GM23338 (cell line): Measurements from ENCODE around the gene ABO. TPM values are rescaled to one million over a fixed set of nuclear protein-coding genes. Genes with fewer than 3 reads are reported as not detected.
"Not testable (repeated sequence)": the region's sequence is repeated elsewhere in the genome, so short reads cannot be mapped to it uniquely, and the experiment has no call there.

Source experiments
- ATAC-seq: fragments of 200-7000 bp; cut with Tn5 transposase; 3 replicates; pipeline ENCODE4 v1.9.1; 2020
- DNase-seq: peaks from one replicate; pipeline ENCODE4 v3.0.0-alpha.2; 2015; ENCODE audit warnings: low spot score
- H2AFZ ChIP-seq: fragments of 200-600 bp; sonication (generic); 2 replicates; pipeline ENCODE4 v1.8.0; 2016; ENCODE audit warnings: antibody characterized with exemption, mild to moderate bottlenecking, moderate library complexity
- H3F3A ChIP-seq: fragments of 200-600 bp; sonication (generic); replicated peaks from 2 replicates; pipeline ENCODE4 v1.8.0; 2017; ENCODE audit warnings: antibody characterized with exemption, mixed run types, low read depth
- H3K27ac ChIP-seq: fragments of 200-600 bp; sonication (generic); 2 replicates; pipeline ENCODE4 v1.6.1; 2016; ENCODE audit warnings: low read depth
- H3K27me3 ChIP-seq: fragments of 200-600 bp; sonication (generic); 2 replicates; pipeline ENCODE4 v1.8.0; 2016; ENCODE audit warnings: mild to moderate bottlenecking, mixed run types, moderate library complexity; ENCODE audit not compliant: insufficient read depth
- H3K36me3 ChIP-seq: fragments of 200-600 bp; sonication (generic); 2 replicates; pipeline ENCODE4 v1.8.0; 2016; ENCODE audit warnings: mild to moderate bottlenecking; ENCODE audit not compliant: insufficient read depth
- H3K4me1 ChIP-seq: fragments of 200-600 bp; sonication (generic); 2 replicates; pipeline ENCODE4 v1.8.0; 2016; ENCODE audit warnings: mild to moderate bottlenecking, moderate library complexity; ENCODE audit not compliant: insufficient read depth
- H3K4me2 ChIP-seq: fragments of 200-600 bp; sonication (generic); 2 replicates; pipeline ENCODE4 v1.7.1; 2017; ENCODE audit warnings: mixed run types
- H3K4me3 ChIP-seq: fragments of 200-600 bp; sonication (generic); 2 replicates; pipeline ENCODE4 v1.6.1; 2016; ENCODE audit warnings: mixed run types
- H3K79me2 ChIP-seq: fragments of 200-600 bp; sonication (generic); replicated peaks from 2 replicates; pipeline ENCODE4 v1.8.0; 2017; ENCODE audit warnings: mild to moderate bottlenecking; ENCODE audit not compliant: insufficient read depth
- H3K9me2 ChIP-seq: fragments of 200-600 bp; sonication (generic); 2 replicates; pipeline ENCODE4 v1.8.0; 2017; ENCODE audit not compliant: insufficient read depth
- H4K20me1 ChIP-seq: fragments of 200-600 bp; sonication (generic); replicated peaks from 2 replicates; pipeline ENCODE4 v1.8.0; 2017; ENCODE audit warnings: mild to moderate bottlenecking; ENCODE audit not compliant: insufficient read depth
- H3K27ac Mint-ChIP-seq: 2 replicates; pipeline ENCODE4 v1.8.0; 2020; ENCODE audit warnings: inconsistent platforms, mild to moderate bottlenecking, moderate library complexity, mixed read lengths
- H3K27me3 Mint-ChIP-seq: 3 replicates; pipeline ENCODE4 v1.8.0; 2022; ENCODE audit warnings: low read depth, mild to moderate bottlenecking, moderate library complexity, mixed read lengths, inconsistent platforms; ENCODE audit not compliant: insufficient read depth, poor library complexity
- H3K36me3 Mint-ChIP-seq: 3 replicates; pipeline ENCODE4 v1.8.0; 2021; ENCODE audit warnings: low read depth, mild to moderate bottlenecking, inconsistent platforms, moderate library complexity, mixed read lengths
- H3K4me1 Mint-ChIP-seq: 3 replicates; pipeline ENCODE4 v1.8.0; 2020; ENCODE audit warnings: mild to moderate bottlenecking, inconsistent platforms, mixed read lengths
- H3K4me3 Mint-ChIP-seq: 3 replicates; pipeline ENCODE4 v1.8.0; 2021; ENCODE audit warnings: moderate library complexity, mild to moderate bottlenecking, inconsistent platforms, mixed read lengths
- H3K9me3 Mint-ChIP-seq: 3 replicates; pipeline ENCODE4 v1.8.0; 2020; ENCODE audit warnings: moderate library complexity, mild to moderate bottlenecking, inconsistent platforms, mixed read lengths
- CREB1 ChIP-seq: fragments of 250-450 bp; sonication (Bioruptor Pico); IDR thresholded peaks from 2 replicates; pipeline ENCODE4 v1.5.0; 2020; ENCODE audit warnings: low read depth, mild to moderate bottlenecking, moderate library complexity
- POLR2AphosphoS5 ChIP-seq: IDR thresholded peaks from 2 replicates; pipeline ENCODE4 v1.6.1; 2016; ENCODE audit warnings: antibody characterized with exemption, low read depth
- STAT1 ChIP-seq: IDR thresholded peaks from one replicate; pipeline ENCODE4 v1.6.1; 2016; ENCODE audit warnings: antibody characterized with exemption; ENCODE audit not compliant: unreplicated experiment
- ZNF114 ChIP-seq: fragments of 250-450 bp; sonication (Bioruptor Pico); IDR thresholded peaks from 2 replicates; pipeline ENCODE4 v1.5.0; 2020; ENCODE audit warnings: mild to moderate bottlenecking, moderate library complexity
- polyA plus RNA-seq: library from polyadenylated mRNA; unstranded; fragments of >200 nt; fragmentation: Nextera tagmentation; extraction: Ambion mirVana; gene quantifications from 2 replicates; pipeline ENCODE4 v1.2.1, GENCODE V29; 2016
- total RNA-seq: library from RNA; depleted of rRNA; stranded (reverse); fragments of >200 nt; shearing (Covaris generic); gene quantifications from 2 replicates; pipeline ENCODE4 v1.2.3, GENCODE V29; 2014
- TF ChIP-seq, protein P1 (sequence below): IDR thresholded peaks from one replicate; pipeline ENCODE4 v1.6.1; 2018; ENCODE audit warnings: antibody characterized with exemption; ENCODE audit not compliant: unreplicated experiment
- TF ChIP-seq, protein P2 (sequence below): IDR thresholded peaks from 2 replicates; pipeline ENCODE4 v1.6.1; 2016; ENCODE audit warnings: antibody characterized with exemption
- TF ChIP-seq, protein P3 (sequence below): fragments of 250-450 bp; sonication (Bioruptor Pico); IDR thresholded peaks from 2 replicates; pipeline ENCODE4 v1.5.0; 2020; ENCODE audit warnings: mild to moderate bottlenecking, moderate library complexity

Gene ABO
- total and polyA plus RNA-seq, 2 experiments from 2014 or later, result 0.28 to 0.34 TPM

DNA sequence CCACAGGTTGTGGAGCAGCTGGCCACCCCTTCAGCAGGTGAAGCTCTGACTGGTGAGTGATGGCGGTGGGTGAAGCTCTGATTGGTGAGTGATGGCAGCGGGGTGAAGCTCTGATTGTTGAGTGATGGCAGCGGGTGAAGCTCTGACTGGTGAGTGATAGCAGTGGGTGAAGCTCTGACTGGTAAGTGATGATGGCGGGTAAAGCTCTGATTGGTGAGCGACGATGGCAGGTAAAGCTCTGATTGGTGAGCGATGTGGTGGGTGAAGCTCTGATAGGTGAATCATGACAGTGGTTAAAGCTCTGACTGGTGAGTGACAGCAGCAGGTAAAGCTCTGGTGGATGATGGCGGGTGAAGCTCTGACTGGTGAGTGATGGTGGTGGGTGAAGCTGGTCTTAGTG is 9.4 kb upstream of the ABO start:
- Histone ChIP-seq H2AFZ (no peak overlapping the region), H3K4me1 (no peaks in the 10 kb centered on the region), H3K9me2 (peaks cover 5% of the 10 kb centered on the region), H3K27me3 (no peaks in the 10 kb centered on the region), H3K4me2 (no peak overlapping the region), H3K4me3 (no peak overlapping the region), H3K36me3 (no peaks in the 10 kb centered on the region; the same call in 1 of the 2 replicates), H3F3A (no peaks in the 10 kb centered on the region), H3K27ac (no peak overlapping the region), H4K20me1 (no peaks in the 10 kb centered on the region), H3K79me2 (no peaks in the 10 kb centered on the region)
- Mint-ChIP-seq H3K36me3 (peaks cover 12% of the 10 kb centered on the region; the same call in 2 of the 3 replicates), H3K4me1 (no peaks in the 10 kb centered on the region; the same call in 2 of the 3 replicates), H3K27ac (no peak overlapping the region), H3K4me3 (no peak overlapping the region), H3K27me3 (peaks cover 11% of the 10 kb centered on the region), H3K9me3 (peaks cover 42% of the 10 kb centered on the region)
- TF ChIP-seq CREB1 (CRISPR knock-in tag) (no peak), STAT1 (no peak), ZNF114 (CRISPR knock-in tag) (no peak), POLR2AphosphoS5 (no peak)
- TF ChIP-seq, protein P1, sequence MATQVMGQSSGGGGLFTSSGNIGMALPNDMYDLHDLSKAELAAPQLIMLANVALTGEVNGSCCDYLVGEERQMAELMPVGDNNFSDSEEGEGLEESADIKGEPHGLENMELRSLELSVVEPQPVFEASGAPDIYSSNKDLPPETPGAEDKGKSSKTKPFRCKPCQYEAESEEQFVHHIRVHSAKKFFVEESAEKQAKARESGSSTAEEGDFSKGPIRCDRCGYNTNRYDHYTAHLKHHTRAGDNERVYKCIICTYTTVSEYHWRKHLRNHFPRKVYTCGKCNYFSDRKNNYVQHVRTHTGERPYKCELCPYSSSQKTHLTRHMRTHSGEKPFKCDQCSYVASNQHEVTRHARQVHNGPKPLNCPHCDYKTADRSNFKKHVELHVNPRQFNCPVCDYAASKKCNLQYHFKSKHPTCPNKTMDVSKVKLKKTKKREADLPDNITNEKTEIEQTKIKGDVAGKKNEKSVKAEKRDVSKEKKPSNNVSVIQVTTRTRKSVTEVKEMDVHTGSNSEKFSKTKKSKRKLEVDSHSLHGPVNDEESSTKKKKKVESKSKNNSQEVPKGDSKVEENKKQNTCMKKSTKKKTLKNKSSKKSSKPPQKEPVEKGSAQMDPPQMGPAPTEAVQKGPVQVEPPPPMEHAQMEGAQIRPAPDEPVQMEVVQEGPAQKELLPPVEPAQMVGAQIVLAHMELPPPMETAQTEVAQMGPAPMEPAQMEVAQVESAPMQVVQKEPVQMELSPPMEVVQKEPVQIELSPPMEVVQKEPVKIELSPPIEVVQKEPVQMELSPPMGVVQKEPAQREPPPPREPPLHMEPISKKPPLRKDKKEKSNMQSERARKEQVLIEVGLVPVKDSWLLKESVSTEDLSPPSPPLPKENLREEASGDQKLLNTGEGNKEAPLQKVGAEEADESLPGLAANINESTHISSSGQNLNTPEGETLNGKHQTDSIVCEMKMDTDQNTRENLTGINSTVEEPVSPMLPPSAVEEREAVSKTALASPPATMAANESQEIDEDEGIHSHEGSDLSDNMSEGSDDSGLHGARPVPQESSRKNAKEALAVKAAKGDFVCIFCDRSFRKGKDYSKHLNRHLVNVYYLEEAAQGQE, result no peak
- TF ChIP-seq, protein P2, sequence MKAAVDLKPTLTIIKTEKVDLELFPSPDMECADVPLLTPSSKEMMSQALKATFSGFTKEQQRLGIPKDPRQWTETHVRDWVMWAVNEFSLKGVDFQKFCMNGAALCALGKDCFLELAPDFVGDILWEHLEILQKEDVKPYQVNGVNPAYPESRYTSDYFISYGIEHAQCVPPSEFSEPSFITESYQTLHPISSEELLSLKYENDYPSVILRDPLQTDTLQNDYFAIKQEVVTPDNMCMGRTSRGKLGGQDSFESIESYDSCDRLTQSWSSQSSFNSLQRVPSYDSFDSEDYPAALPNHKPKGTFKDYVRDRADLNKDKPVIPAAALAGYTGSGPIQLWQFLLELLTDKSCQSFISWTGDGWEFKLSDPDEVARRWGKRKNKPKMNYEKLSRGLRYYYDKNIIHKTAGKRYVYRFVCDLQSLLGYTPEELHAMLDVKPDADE, result no peak
- TF ChIP-seq, protein P3, sequence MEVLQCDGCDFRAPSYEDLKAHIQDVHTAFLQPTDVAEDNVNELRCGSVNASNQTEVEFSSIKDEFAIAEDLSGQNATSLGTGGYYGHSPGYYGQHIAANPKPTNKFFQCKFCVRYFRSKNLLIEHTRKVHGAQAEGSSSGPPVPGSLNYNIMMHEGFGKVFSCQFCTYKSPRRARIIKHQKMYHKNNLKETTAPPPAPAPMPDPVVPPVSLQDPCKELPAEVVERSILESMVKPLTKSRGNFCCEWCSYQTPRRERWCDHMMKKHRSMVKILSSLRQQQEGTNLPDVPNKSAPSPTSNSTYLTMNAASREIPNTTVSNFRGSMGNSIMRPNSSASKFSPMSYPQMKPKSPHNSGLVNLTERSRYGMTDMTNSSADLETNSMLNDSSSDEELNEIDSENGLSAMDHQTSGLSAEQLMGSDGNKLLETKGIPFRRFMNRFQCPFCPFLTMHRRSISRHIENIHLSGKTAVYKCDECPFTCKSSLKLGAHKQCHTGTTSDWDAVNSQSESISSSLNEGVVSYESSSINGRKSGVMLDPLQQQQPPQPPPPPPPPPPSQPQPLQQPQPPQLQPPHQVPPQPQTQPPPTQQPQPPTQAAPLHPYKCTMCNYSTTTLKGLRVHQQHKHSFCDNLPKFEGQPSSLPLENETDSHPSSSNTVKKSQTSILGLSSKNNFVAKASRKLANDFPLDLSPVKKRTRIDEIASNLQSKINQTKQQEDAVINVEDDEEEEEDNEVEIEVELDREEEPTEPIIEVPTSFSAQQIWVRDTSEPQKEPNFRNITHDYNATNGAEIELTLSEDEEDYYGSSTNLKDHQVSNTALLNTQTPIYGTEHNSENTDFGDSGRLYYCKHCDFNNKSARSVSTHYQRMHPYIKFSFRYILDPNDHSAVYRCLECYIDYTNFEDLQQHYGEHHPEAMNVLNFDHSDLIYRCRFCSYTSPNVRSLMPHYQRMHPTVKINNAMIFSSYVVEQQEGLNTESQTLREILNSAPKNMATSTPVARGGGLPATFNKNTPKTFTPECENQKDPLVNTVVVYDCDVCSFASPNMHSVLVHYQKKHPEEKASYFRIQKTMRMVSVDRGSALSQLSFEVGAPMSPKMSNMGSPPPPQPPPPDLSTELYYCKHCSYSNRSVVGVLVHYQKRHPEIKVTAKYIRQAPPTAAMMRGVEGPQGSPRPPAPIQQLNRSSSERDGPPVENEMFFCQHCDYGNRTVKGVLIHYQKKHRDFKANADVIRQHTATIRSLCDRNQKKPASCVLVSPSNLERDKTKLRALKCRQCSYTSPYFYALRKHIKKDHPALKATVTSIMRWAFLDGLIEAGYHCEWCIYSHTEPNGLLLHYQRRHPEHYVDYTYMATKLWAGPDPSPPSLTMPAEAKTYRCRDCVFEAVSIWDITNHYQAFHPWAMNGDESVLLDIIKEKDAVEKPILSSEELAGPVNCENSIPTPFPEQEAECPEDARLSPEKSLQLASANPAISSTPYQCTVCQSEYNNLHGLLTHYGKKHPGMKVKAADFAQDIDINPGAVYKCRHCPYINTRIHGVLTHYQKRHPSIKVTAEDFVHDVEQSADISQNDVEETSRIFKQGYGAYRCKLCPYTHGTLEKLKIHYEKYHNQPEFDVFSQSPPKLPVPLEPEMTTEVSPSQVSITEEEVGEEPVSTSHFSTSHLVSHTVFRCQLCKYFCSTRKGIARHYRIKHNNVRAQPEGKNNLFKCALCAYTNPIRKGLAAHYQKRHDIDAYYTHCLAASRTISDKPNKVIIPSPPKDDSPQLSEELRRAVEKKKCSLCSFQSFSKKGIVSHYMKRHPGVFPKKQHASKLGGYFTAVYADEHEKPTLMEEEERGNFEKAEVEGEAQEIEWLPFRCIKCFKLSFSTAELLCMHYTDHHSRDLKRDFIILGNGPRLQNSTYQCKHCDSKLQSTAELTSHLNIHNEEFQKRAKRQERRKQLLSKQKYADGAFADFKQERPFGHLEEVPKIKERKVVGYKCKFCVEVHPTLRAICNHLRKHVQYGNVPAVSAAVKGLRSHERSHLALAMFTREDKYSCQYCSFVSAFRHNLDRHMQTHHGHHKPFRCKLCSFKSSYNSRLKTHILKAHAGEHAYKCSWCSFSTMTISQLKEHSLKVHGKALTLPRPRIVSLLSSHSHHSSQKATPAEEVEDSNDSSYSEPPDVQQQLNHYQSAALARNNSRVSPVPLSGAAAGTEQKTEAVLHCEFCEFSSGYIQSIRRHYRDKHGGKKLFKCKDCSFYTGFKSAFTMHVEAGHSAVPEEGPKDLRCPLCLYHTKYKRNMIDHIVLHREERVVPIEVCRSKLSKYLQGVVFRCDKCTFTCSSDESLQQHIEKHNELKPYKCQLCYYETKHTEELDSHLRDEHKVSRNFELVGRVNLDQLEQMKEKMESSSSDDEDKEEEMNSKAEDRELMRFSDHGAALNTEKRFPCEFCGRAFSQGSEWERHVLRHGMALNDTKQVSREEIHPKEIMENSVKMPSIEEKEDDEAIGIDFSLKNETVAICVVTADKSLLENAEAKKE, result no peak
- DNase-seq, result no peak
- no peak for ATAC-seq

DNA sequence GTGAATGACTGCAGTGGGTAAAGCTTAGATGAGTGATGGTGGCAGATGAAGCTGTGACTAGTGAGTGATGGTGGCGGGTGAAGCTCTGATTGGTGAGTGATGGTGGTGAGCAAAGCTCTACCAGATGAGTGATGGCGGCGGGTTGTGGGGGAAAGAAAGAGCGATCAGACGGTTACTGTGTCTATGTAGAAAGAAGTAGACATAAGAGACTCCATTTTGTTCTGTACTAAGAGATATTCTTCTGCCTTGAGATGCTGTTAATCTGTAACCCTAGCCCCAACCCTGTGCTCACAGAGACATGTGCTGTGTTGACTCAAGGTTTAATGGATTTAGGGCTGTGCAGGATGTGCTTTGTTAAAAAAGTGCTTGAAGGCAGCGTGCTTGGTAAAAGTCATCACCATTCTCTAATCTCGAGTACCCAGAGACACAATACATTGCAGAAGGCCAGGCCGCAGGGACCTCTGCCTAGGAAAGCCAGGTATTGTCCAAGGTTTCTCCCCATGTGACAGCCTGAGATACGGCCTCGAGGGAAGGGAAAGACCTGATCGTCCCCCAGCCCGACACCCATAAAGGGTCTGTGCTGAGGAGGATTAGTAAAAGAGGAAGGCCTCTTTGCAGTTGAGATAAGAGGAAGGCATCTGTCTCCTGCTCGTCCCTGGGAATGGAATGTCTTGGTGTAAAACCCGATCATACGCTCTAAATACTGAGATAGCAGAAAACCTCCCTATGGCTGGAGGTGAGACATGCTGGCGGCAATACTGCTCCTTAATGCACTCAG is 8.4 kb upstream of the ABO start:
- not testable (repeated sequence) for H3K4me2 ChIP-seq, H3K79me2 ChIP-seq, DNase-seq, H3K4me1 Mint-ChIP-seq, ATAC-seq, H3K4me3 ChIP-seq, H3K9me2 ChIP-seq, H3F3A ChIP-seq, H3K27ac ChIP-seq, H3K4me1 ChIP-seq, H3K4me3 Mint-ChIP-seq, H3K36me3 Mint-ChIP-seq, H3K36me3 ChIP-seq, H3K27me3 ChIP-seq, H3K27ac Mint-ChIP-seq, H4K20me1 ChIP-seq, H2AFZ ChIP-seq
- peaks cover 11% of the 10 kb centered on the region for H3K27me3 Mint-ChIP-seq
- peaks cover 47% of the 10 kb centered on the region for H3K9me3 Mint-ChIP-seq
